Panc1 (cell line): Measurements from ENCODE around the gene COL4A2.

ENCODE experiments used
- SIN3A ChIP-seq: IDR thresholded peaks from 2 replicates; pipeline ENCODE4 v1.6.1; 2012; ENCODE audit warnings: low read depth, mild to moderate bottlenecking, low read length, moderate library complexity, borderline replicate concordance; ENCODE audit not compliant: insufficient read depth
- TCF7L2 ChIP-seq: IDR thresholded peaks from 2 replicates; pipeline ENCODE4 v1.6.1; 2011; ENCODE audit warnings: mild to moderate bottlenecking, low read depth, low read length, inconsistent platforms
- TF ChIP-seq, protein P1 (sequence below): fragments of 450-650 bp; IDR thresholded peaks from 2 replicates; pipeline ENCODE4 v1.5.1; 2017; ENCODE audit warnings: mild to moderate bottlenecking

DNA sequence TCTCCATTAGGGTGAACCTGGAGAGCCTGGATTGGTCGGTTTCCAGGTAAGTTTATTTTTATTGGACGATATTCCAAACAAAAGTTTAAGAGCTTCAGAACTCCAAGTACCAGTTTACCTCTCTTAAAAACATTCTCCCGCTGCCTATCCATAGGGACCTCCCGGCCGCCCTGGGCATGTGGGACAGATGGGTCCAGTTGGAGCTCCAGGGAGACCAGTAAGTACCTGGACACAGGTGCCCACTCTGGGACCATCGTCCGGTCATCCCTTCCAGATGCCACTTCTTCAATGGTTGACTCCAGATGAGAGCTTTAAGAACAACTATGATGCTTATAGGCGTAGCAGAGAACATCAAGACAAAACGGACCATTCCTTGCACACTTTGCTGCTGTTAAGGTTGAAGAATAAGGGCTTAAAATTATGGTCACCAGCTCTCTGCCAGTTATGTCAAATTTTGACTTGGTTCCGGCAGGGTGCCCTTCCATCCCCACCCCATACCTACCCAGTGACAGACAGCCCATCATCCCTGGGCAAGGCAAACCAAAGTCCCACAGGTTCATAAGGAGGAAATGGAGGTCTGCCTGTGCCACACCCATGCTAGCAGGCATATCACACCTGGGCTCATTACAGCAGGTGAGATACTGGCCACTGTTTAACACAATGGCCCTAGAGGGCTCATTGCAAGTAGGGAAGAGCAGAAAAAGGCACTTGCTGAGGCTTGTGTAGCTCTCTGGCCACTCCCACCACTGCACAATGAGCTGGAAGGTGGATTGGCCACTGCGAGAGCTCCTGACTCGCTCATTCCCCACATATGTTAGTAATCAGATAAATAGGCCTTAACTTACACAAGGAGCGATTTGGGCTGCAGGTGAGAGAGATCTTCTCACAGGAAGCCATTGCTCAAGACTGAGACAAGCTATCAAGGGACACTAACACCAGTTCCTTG, 123.6 kb downstream of the COL4A2 start:
- TF ChIP-seq, protein P1, sequence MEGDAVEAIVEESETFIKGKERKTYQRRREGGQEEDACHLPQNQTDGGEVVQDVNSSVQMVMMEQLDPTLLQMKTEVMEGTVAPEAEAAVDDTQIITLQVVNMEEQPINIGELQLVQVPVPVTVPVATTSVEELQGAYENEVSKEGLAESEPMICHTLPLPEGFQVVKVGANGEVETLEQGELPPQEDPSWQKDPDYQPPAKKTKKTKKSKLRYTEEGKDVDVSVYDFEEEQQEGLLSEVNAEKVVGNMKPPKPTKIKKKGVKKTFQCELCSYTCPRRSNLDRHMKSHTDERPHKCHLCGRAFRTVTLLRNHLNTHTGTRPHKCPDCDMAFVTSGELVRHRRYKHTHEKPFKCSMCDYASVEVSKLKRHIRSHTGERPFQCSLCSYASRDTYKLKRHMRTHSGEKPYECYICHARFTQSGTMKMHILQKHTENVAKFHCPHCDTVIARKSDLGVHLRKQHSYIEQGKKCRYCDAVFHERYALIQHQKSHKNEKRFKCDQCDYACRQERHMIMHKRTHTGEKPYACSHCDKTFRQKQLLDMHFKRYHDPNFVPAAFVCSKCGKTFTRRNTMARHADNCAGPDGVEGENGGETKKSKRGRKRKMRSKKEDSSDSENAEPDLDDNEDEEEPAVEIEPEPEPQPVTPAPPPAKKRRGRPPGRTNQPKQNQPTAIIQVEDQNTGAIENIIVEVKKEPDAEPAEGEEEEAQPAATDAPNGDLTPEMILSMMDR = no peak
- TF ChIP-seq SIN3A = no peak
- no peak for TF ChIP-seq TCF7L2
